EH (cell line): ENCODE results near the gene CCDC107.
"Not testable (repeated sequence)": the region's sequence is repeated elsewhere in the genome, so short reads cannot be mapped to it uniquely, and the experiment has no call there.

Source experiments
- DNase-seq: peaks from one replicate; pipeline ENCODE4 v3.0.0-alpha.2; 2015; ENCODE audit warnings: low read depth

The CCDC107 gene

DNA sequence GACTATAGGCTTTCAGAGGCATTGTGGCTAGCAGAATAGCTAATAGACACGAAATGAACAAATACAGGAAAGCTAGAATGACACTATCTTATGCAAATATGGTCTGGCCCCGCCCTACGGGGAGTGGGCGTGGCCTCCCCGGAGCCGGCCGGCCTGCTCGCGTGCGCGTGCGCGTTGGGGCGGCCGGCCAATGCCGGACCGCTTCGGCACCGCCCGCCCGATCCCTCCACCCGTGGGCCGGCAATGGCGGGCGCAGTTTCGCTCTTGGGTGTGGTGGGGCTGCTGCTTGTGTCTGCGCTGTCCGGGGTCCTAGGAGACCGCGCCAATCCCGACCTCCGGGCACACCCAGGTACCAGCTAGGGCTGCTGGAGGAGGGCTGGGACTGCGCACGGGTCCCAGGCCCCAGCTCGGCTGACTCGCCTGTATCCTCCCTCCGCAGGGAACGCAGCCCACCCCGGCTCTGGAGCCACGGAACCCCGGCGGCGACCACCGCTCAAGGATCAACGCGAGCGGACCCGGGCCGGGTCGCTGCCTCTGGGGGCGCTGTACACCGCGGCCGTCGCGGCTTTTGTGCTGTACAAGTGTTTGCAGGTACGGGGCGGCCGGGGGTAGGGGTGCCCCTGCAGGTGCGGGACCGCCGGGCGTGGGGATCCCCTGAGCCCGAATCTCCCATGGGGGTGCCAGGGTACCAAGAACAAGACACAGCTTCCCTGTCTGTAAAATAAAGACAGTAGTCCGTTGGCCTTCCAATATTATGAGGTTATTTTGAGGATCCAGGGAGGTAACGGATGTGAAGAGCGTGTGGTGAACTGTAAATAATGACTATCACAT lies at the start of gene CCDC107:
TSS of gene CCDC107 (plus strand) at position 156 of the 831 bp plus-strand sequence. CDS start at position 244, 88 bp downstream.
- DNase-seq: peak; percentile 86

- DNase-seq: no peak
Measured at GRCh38 chr9:35609001-35609819, 48.9 kb upstream of the CCDC107 start.

DNA sequence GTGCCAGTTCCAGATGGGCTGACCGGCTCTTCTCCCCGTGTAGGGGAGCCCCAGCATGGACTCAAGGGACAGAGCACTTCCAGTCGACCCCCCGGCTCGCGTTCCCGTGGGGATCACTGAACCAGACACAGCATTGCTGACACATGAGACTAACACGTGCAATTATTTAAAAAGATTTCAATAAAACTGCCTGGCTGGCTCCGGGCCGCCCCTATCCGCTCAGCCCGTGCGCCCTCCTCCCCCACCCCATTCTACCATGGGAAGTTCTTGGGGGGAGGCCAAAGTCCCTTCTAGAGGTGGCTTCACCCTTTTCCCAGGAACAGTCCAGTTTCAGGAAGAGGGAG lies 48.3 kb upstream of the CCDC107 start:
- no peak for DNase-seq

- DNase-seq: peak; percentile 53
Measured at GRCh38 chr9:35611230-35611797, 46.8 kb upstream of the CCDC107 start.

DNA sequence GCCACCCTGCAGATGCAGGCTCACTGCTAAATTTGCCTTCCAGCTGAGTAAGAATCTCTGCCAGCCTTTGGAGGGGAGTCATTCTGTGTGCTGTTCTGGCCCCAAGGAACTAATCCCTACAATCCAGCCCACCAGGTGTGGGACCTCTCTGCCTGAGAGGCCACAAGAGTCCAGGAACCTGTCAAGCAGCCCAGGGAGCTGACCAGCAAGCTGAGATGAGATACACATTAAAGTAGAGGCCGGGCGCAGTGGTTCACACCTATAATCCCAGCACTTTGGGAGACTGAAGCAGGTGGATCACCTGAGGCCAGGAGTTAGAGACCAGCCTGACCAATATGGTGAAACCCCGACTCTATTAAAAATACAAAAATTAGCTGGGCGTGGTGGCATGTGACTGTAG lies 46.0 kb upstream of the CCDC107 start:
- not testable (repeated sequence) for DNase-seq

- DNase-seq: no peak
Measured at GRCh38 chr9:35612843-35613242, 45.2 kb upstream of the CCDC107 start.

DNA sequence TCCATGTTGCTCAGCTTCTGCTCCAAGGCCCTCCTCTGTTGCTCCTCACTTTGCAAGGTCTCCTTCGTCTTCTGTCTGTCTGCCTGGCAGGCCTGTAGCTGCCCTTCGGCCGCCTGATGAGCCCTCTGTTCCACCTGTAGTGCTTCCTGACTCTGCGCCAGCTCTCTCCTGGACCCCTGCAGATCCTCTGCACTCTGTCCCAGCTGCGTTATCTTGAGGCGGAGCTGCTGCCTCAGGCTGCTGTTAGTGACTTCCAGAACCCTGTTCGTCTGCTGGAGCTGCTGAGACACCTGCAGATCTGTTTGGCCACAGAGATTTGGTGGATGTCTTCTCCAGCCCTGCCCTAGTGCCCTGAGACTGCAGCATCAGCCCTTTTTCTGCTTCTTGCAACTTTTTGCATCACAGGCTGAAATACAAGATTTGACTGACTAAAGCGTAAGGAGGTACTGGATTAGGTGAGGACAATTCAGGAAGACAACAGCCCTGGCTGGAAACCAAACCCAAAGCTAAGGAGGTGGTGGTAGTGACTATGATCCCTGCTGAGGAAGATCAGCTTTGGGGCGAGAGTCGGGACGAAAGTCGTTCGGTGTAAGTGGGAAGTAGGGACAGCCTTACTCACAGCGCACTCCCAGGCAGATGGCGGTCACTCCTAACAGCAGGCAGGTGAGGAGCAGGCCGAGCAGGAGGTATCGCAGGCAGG lies 42.0 kb upstream of the CCDC107 start:
- no peak for DNase-seq

- peak; percentile 74 for DNase-seq
Measured at GRCh38 chr9:35616681-35617459, 41.2 kb upstream of the CCDC107 start.

DNA sequence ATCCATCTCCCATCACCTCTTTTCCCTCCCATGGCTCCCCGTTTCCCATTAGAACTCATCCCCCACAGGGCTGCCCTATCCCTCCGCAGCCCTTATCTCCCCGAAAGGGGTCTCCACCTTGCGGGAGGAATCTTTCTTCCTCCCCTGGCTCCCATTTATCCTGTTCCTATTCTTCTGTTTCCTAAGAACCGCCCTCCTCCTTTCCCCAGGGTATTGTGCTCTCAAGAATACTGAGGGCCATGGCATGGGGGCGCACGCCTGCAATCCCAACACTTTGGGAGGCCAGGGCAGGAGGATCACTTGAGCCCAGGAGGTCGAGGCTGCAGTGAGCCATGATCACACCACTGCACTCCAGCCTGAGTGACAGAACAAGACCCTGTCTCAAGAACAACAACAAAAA lies 40.5 kb upstream of the CCDC107 start:
- no peak for DNase-seq

GRCh38 chr9:35618325-35618727 lies 39.8 kb upstream of the CCDC107 start, which contains the start of gene CD72:
Gene CD72, minus strand, starts transcription at chr9:35618413. Its CDS starts 110 bp downstream, at chr9:35618303.
- DNase-seq: no peak

DNA sequence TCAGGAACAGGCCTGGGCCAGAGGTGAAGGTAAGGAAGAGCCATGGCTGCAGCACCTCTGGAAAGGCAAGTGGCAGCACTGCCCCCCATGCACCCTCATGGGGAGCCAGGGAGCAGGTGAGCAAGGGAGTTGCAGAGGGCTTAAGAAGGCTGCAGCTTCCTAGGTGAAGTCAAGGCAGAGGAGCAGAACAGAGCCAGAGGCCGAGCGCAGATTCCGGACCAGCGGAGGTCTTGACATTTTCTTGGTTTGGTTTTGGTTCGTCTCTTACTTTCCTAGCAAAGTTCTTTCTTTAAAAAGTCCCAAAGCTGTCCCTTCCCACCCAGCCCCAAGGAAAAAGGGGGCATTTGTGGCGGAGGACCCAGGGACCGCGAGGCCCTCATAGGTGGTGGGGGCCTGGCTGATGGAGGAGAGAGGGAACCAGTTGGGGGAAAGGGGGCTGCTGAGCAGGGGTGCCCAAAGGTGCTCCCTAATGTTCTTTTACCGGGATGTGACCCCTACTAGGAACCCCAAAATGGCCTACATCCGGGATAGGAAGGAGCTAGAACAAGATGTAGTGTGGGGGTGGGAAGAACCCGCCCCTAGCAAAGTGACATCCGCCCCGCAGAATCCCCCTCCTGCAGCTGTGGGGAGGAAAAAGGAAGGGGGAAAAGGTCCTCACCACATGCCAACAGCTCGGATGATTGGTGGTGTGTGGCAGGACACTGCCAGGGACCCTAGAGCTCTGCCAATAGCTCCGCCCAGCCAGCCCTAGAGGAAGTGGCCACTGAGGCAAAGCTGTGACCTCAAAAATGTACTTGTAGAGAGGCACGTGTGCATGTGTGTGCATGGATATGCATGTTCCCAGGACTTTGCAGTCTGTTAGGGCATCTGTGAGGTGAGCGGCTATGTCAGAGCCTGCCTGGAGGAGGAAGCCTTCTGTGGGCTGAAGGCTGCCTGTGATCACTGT lies 39.0 kb upstream of the CCDC107 start:
- DNase-seq: no peak

- no peak for DNase-seq
Measured at GRCh38 chr9:35619800-35620158, 38.3 kb upstream of the CCDC107 start.

DNA sequence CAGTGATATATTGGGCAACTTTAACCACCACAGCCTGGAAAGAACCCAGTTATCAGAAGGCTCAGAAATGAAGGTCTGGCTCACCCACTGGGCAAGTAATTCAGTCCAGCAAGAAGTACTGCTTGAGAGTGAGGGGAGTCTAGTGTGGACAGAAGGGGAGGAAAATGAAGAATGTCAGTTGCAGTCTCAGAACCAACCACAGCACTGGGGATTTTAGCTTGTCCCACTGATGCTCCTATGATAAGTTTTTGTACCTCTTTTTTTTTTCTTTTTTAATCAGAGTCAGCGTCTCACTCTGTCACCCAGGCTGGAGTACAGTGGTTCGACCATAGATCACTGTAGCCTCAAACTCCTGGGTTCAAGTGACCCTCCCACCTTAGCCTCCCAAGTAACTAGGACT lies 30.5 kb upstream of the CCDC107 start:
- no peak for DNase-seq

DNA sequence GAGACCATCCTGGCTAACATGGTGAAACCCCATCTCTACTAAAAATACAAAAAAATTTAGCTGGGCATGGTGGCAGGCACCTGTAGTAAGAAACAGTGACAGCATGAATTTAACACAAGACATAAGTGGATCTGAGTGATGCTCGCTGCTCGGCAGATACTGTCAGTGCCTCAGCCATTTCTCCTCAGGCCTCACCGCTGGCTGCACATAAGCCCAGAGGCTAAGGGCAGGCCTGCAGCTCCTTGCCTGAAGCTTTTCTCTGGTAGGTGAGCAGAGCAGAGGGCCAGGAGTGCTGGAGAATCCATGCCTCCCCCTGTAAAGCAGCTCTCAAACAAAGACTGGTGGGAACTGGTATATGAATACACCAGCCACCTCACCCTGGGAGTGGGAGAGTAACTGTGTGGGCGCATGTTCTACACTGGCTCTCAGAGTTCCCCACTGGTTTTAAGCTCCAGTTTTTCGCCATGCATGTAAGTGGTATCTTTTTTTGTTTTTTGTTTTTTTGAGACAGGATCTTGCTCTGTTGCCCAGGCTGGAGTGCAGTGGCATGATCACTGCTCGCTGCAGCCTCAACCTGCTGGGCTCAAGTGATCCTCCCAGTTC lies 29.6 kb upstream of the CCDC107 start:
- no peak for DNase-seq

GRCh38 chr9:35629597-35629996 lies 28.5 kb upstream of the CCDC107 start:
- no peak for DNase-seq

DNA sequence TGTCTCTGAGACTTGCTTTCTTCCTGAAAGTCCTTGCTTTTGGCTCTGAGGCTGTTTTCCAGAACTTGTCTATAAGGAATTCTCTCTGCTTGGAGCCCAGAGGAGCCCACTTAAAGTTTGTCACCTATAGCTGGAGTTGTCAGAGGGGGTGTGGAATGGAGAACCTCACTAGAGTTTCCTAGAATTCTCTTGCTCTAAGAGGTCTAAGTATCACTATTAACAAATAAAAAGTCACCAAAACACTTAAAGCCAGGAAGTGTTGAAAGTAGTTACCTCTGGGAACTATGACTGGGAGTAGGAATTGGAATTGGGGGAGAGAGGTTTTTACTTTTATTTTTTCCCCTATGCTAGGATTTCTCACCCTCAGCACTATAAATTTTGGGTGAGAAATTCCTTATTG lies 22.4 kb upstream of the CCDC107 start:
- DNase-seq: no peak

- DNase-seq: no peak
Measured at GRCh38 chr9:35636135-35636876, 21.8 kb upstream of the CCDC107 start.

DNA sequence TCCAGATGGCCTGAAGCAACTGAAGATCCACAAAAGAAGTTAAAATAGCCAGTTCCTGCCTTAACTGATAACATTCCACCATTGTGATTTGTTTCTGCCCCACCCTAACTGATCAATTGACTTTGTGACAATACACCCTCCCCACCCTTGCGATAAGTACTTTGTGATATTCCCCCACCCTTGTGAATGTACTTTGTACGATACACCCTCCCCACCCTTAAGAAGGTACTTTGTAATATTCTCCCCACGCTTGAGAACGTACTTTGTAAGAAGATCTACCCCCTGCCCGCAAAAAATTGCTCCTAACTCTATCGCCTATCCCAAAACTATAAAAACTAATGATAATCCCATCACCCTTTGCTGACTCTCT lies 21.2 kb upstream of the CCDC107 start:
- not testable (repeated sequence) for DNase-seq

GRCh38 chr9:35637427-35637955 lies 20.6 kb upstream of the CCDC107 start:
- peak; percentile 46 for DNase-seq
